Measurements from ENCODE around the gene DIPK1B. TPM values are rescaled to one million over a fixed set of nuclear protein-coding genes. Genes with fewer than 3 reads are reported as not detected.
A peak's percentile ranks its signal among the peaks of the same experiment; 100 is the strongest.

The DIPK1B gene
- total RNA-seq, 1 experiment from 2014 or later: 45.4 TPM

DNA sequence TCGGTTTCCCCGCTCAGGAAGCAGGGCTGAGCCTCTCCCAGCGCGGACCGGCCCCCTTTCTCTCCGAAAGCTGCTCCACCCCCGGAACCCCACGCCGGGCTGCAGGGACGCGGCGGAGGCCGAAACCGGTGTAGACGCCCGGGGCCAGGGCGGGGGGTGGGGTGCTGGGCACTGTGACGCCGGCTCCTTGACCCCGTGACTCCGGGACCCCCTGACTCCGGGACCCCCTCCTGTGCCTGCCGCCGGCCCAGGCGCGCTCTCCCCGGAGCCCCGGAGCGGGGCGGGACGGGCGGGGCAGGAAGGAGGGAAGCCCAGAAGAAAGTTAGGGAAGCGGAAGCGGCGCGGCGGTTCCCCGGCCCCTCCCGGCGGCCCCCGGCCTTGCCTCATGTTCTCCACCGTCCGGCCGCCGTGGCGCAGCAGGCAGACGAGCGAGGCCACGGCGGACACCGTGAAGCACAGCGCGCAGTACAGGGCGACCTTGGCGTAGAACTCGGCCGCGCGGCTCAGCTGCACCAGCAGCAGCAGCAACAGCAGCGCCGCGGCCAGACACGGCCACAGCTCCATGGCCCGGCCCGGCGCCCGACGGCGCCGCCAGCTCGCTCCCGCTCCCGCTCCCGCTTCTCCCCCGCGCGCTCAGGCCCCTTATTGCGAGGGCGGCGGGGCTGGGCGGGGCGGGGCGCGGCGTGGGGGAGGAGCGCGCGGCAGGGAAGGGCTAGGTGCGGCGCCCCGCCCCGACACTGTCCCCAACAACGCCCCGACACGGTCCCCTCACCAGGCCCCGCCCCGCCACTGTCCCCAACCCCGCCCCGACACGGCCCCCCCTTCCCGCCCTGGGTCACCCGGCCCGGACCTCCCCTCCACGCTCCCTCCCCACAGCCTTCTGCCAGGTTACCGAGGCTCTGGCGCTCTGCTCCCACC, 25.3 kb upstream of the DIPK1B start, which contains the start of gene AGPAT2 (continued):
- TF ChIP-seq, protein P1, sequence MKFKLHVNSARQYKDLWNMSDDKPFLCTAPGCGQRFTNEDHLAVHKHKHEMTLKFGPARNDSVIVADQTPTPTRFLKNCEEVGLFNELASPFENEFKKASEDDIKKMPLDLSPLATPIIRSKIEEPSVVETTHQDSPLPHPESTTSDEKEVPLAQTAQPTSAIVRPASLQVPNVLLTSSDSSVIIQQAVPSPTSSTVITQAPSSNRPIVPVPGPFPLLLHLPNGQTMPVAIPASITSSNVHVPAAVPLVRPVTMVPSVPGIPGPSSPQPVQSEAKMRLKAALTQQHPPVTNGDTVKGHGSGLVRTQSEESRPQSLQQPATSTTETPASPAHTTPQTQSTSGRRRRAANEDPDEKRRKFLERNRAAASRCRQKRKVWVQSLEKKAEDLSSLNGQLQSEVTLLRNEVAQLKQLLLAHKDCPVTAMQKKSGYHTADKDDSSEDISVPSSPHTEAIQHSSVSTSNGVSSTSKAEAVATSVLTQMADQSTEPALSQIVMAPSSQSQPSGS (CRISPR knock-in tag; IDR thresholded peaks at IDR 0.05; ENCODE audit: borderline replicate concordance, low read depth): no peak
- TF ChIP-seq ZNF281 (CRISPR knock-in tag; IDR thresholded peaks at IDR 0.05): no peak
- TF ChIP-seq FOXK1 (CRISPR knock-in tag; IDR thresholded peaks at IDR 0.05): 0 out of 2 replicates have a peak, but pooled peaks have one; percentile 18

DNA sequence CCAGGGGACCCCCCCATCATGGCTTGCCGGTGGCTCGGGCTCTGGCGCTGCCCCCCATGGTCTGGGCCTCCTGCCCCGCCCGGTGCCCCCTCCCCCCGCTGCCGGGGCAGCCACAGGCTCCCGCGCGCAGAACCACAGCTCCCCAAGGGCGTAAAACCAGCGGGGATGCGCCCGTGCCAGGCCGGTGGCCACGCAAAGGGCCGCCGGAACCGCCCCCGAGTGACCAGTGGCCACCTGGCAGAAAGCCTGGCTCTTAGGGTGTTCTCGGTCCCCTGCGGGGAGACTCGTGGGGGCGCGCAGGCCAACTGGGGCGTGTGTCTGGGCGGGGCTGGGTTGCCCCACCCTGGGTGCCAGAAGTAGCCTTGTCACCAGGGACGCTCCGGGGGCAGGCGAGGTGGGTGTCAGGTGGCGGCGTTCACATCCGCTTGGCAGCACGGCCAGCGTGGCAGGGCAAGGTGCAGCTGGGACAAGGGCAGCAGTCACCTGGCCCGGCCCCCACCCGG, 24.6 kb upstream of the DIPK1B start:
- no peak overlapping the region for H3K27ac Mint-ChIP-seq
- ATAC-seq (no peak), DNase-seq (ENCODE audit: low spot score) (no peak)
- POLR2A ChIA-PET: interaction anchor here (1.0 to 1.1 kb wide), 2 partner anchors 12 to 40 kb away, joined by 3 read pairs; no protein-coding TSS in a partner anchor
- H3K9me3 Mint-ChIP-seq: no peaks in the 10 kb centered on the region
- H3K27me3 Mint-ChIP-seq (ENCODE audit: low read depth): no peaks in the 10 kb centered on the region; the same call in 1 of the 2 replicates
- H3K4me3 Mint-ChIP-seq: peak overlapping the region; percentile 49
- CTCF ChIA-PET: interaction anchor here (0.7 to 9.6 kb wide), 6 partner anchors 12 to 85 kb away, joined by 4 to 103 read pairs (median 5); no protein-coding TSS in a partner anchor
- TF ChIP-seq SMAD3 (CRISPR knock-in tag; IDR thresholded peaks at IDR 0.05; ENCODE audit: borderline replicate concordance) (no peak), ZNF423 (CRISPR knock-in tag; IDR thresholded peaks at IDR 0.05) (peak; percentile 71)
- H3K36me3 Mint-ChIP-seq: no peaks in the 10 kb centered on the region
- peaks cover 11% of the 10 kb centered on the region for H3K4me1 Mint-ChIP-seq

GRCh38 chr9:136688274-136689107, 23.9 kb upstream of the DIPK1B start:
- CTCF ChIA-PET: interaction anchor here (0.7 to 9.6 kb wide), 6 partner anchors 13 to 86 kb away, joined by 3 to 103 read pairs (median 4); no protein-coding TSS in a partner anchor
- POLR2A ChIA-PET: interaction anchor here (1.0 kb wide), 1 partner anchor 40 kb away, joined by 3 read pairs; no protein-coding TSS in a partner anchor
- Mint-ChIP-seq H3K27ac (no peak overlapping the region), H3K27me3 (ENCODE audit: low read depth) (no peaks in the 10 kb centered on the region; the same call in 1 of the 2 replicates), H3K9me3 (no peaks in the 10 kb centered on the region), H3K36me3 (no peaks in the 10 kb centered on the region), H3K4me1 (peaks cover 14% of the 10 kb centered on the region), H3K4me3 (peak overlapping the region; percentile 49)
- DNase-seq (ENCODE audit: low spot score): no peak
- ATAC-seq: no peak
- TF ChIP-seq, protein P2, sequence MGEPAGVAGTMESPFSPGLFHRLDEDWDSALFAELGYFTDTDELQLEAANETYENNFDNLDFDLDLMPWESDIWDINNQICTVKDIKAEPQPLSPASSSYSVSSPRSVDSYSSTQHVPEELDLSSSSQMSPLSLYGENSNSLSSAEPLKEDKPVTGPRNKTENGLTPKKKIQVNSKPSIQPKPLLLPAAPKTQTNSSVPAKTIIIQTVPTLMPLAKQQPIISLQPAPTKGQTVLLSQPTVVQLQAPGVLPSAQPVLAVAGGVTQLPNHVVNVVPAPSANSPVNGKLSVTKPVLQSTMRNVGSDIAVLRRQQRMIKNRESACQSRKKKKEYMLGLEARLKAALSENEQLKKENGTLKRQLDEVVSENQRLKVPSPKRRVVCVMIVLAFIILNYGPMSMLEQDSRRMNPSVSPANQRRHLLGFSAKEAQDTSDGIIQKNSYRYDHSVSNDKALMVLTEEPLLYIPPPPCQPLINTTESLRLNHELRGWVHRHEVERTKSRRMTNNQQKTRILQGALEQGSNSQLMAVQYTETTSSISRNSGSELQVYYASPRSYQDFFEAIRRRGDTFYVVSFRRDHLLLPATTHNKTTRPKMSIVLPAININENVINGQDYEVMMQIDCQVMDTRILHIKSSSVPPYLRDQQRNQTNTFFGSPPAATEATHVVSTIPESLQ (CRISPR knock-in tag; IDR thresholded peaks at IDR 0.05): no peak
- no peak for TF ChIP-seq ZNF317 (CRISPR knock-in tag; IDR thresholded peaks at IDR 0.05; ENCODE audit: borderline replicate concordance, low read depth)
- TF ChIP-seq NR2C2 (CRISPR knock-in tag; IDR thresholded peaks at IDR 0.05): no peak
- TF ChIP-seq ZNF121 (CRISPR knock-in tag; IDR thresholded peaks at IDR 0.05): peak; percentile 99
- peak; percentile 66 for TF ChIP-seq GTF2I (CRISPR knock-in tag; conservative IDR thresholded peaks at IDR 0.05)
